Stimulated activated CD8-positive, alpha-beta memory T cell treated with anti-CD3 and anti-CD28 coated beads, Interleukin-15, amount 100 ng/mL, for 4 hours (primary cell): ENCODE measurements around the gene GPRC5B.

Source experiments
- DNase-seq, 2 donors: peaks; one replicate each; pipeline ENCODE4 v3.0.0-alpha.2; 2020; ENCODE audit warnings: low read depth in 2 of 2

GPRC5B gene

GRCh38 chr16:19872179-19872863 lies 12.3 kb downstream of the GPRC5B start:
- DNase-seq, result no peak

- no peak for DNase-seq
Observed at GRCh38 chr16:19871721-19872120, 12.9 kb downstream of the GPRC5B start.

GRCh38 chr16:19868421-19868820 lies 16.2 kb downstream of the GPRC5B start:
- DNase-seq, result no peak

GRCh38 chr16:19864566-19864965 lies 20.1 kb downstream of the GPRC5B start:
- no peak for DNase-seq

DNA sequence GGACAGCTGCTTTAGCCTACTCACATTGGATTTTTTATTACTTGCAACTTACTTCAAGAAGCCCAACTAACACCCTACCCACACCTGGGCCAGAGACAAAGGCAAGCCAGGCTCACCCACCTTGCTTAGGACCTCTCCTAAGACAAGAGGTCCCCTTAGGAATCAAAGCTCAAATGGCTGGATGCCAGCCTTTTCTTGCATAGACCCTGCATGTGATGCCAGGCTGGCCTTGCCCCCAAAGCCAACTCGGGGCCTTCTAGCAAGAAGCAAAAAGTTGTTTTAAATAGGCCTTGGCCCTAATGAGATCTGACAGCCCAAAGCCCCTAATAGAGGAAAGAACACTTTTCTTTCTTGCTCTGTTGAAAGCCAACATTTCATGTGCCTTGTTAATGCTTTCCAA lies 20.7 kb downstream of the GPRC5B start:
- no peak for DNase-seq

- no peak for DNase-seq
Observed at GRCh38 chr16:19861811-19862327, 22.8 kb downstream of the GPRC5B start.

GRCh38 chr16:19861133-19861532 lies 23.5 kb downstream of the GPRC5B start:
- DNase-seq, result no peak

- no peak for DNase-seq
Observed at GRCh38 chr16:19860166-19861041, 24.2 kb downstream of the GPRC5B start.

DNA sequence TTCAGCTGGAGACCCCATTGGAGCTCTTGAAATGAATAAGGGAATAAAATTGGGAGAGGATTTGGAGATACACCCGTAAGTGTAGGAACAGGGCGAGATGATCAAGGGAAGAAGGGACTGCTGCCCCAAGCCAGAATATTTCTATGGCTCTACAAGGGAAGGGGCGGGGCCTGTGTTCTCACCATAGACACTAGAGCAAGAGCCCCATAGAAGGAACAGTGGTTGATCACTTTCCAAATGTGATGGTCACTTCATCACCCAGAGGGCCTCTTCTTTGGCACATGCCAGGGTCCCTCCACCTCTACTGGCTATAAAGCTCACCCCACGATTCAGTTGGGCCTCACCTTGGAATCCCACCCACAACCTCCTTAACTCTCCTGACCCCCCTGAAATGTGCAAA lies 25.0 kb downstream of the GPRC5B start:
- DNase-seq, result no peak

DNA sequence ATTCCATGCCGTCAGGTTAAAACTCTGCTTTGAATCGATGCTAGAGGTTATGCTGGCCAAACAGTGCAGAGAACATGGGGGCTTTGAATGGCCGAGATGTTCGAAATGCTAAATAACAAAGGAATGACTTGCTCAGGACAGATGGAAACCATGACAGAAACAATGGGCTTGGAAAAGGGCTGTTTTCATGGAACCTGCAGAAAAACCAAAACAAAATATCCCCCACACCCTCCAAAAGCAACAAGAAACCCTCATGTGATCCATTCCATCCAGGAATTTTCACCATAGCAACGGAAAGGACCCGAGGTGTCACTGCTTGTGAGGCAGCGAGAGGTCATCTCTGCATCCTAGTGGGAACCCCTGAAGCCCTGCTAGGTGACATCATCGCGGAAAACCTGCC lies 25.5 kb downstream of the GPRC5B start:
- DNase-seq, result no peak

DNA sequence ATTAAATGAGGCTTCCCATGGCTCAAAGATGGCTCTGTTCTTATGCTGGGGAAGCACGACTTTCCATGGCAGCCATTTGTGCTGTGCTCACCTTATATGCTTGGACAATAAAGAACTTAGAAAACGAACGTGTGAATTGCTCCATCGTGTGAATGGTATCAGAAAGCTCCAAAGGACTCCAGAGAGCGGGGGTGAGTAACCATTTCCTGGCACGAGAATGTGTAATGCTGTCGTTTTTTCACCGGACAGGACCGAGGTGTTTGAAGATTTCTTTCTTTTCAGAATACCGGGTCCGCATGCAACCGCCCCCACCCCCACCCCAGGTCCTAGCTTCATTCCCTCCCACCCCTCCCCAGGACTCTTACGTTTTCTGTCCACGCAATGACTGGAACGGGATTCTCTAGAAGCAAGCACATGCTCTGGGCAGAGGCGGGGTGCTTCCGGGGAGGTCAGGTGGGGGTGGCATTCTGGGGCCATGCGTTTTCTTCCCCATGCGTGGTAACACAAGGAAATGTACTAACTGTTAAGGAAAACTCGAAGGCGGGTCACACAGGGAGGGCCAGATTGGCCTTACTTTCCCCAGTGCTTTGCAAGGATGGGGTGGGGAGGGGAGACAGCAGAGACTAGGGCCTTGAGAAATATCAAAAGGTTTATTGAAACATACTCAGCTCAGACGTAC lies 26.2 kb downstream of the GPRC5B start:
- no peak for DNase-seq

- no peak for DNase-seq
Observed at GRCh38 chr16:19857593-19858339, 26.9 kb downstream of the GPRC5B start.

- no peak for DNase-seq
Observed at GRCh38 chr16:19856120-19856519, 28.5 kb downstream of the GPRC5B start.

DNA sequence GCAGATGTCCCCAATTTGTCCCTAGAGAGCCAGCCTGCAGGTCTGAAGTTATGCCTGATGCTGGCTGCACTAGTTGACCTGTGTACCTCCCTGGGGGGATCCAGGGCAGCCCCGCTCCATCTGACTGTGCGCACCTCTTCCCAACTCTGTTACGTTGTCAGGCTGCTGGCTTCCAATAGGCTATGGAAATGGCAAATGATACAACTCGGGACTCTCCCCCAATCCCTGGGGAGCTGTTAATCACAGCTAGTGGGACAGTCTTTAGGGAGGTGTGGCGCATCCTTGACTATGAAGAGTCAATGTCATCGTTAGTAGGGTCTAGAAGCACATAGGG lies 30.1 kb downstream of the GPRC5B start:
- DNase-seq, result no peak

- DNase-seq, result no peak
Observed at GRCh38 chr16:19853742-19854542, 30.7 kb downstream of the GPRC5B start.

GRCh38 chr16:19853132-19853741 lies 31.4 kb downstream of the GPRC5B start:
- no peak for DNase-seq

DNA sequence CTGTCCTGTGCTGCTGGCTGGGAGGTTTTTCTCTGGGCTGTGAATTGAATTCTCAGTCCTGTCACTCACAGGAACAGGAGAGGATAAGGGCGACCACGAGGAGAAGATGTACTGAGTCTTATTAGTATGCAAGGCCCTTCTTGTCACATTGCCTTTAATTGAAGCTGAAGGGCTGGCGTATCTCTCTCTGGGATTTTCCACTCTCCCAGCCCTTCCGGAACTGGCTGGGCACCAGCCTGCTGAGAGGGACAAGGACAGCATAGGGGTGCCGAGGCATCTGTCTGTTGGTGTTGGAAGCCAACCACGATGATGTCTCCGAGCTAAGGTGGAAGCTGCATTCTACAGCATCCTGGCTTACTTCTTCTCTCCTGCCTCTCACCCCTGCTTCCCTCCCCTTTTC lies 33.2 kb downstream of the GPRC5B start:
- no peak for DNase-seq

DNA sequence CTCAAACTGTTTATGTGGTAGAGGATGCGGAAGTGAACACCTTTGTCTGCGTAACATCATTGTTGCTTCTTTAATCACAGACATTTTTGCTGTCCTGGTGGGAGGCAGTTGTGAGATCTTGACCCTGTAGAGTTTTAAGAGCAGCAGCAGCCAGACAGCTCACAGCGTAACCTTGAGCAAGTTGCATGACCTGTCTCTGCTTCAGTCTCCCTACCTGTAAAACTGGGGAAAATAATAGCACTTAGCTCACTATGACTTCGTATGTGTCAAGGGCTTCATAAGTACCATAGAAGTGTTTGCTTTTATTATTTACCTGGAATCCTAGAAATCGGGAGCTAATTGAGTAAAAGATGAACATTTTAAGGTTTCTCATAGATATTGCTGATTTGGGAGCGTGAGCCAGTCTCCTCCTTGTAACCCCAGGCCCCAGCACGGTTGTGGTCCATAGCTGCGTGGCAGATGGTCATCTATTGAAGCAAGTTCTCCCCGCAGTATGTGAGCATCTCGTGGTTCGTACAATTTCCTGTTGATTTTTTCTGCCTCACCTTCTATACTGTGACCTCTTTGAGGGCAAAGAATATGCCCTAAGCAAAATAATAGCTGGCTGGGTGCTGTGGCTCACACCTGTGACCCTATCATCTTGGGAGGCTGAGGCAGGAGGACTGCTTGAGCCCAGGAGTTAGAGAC lies 34.4 kb downstream of the GPRC5B start:
- DNase-seq, result no peak

- DNase-seq, result no peak
Observed at GRCh38 chr16:19848756-19849155, 35.9 kb downstream of the GPRC5B start.

GRCh38 chr16:19846436-19846835 lies 38.2 kb downstream of the GPRC5B start:
- DNase-seq, result no peak
